Germinal center (tissue), 1 donor: ENCODE results near the gene ALDH16A1.

Experiments used
- DNase-seq: peaks from one replicate; pipeline ENCODE4 v3.0.0; 2012; ENCODE audit warnings: mixed read lengths, low spot score

Gene ALDH16A1

DNA sequence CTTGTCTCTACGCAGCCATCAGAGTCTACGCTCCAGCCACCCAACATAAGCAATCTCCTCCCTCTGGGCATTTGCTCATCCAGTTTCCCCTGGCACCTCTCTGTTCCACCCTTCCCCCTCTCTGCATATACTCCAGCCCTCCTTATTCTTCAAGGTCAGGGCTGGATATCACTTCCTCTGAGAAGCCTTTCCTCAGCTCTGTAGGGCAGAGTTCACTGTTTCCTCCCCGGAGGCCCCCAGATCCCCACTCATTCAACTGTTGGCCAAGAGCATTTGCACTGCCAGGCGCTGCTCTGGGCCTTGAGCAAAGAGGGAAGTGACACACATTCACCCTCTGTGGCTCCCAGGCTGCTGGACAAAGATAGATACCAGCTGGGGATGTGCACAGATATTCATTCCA, 62.7 kb downstream of the ALDH16A1 start:
- no peak for DNase-seq

- DNase-seq: no peak
These were observed 65.0 kb downstream of the ALDH16A1 start for GRCh38 chr19:49518033-49518432.
